Hepatocyte (in vitro differentiated cells): ENCODE measurements around the gene KRT85.

Source experiments
- EZH2 ChIP-seq: fragments of 200-600 bp; sonication (generic); IDR thresholded peaks from 2 replicates; pipeline ENCODE4 v1.6.1; 2016; ENCODE audit warnings: antibody characterized with exemption, mild to moderate bottlenecking, borderline replicate concordance
- EZH2phosphoT487 ChIP-seq: fragments of 200-600 bp; sonication (generic); IDR thresholded peaks from one replicate; pipeline ENCODE4 v1.6.1; 2018; ENCODE audit warnings: antibody characterized with exemption, mild to moderate bottlenecking, low read depth, moderate library complexity; ENCODE audit not compliant: unreplicated experiment, severe bottlenecking
- TF ChIP-seq, protein P1 (sequence below): fragments of 200-600 bp; sonication (generic); IDR thresholded peaks from 2 replicates; pipeline ENCODE4 v1.5.1; 2016; ENCODE audit warnings: antibody characterized with exemption, mild to moderate bottlenecking; ENCODE audit not compliant: poor library complexity

GRCh38 chr12:52378091-52378490 is 10.8 kb upstream of the KRT85 start:
- TF ChIP-seq, protein P1, sequence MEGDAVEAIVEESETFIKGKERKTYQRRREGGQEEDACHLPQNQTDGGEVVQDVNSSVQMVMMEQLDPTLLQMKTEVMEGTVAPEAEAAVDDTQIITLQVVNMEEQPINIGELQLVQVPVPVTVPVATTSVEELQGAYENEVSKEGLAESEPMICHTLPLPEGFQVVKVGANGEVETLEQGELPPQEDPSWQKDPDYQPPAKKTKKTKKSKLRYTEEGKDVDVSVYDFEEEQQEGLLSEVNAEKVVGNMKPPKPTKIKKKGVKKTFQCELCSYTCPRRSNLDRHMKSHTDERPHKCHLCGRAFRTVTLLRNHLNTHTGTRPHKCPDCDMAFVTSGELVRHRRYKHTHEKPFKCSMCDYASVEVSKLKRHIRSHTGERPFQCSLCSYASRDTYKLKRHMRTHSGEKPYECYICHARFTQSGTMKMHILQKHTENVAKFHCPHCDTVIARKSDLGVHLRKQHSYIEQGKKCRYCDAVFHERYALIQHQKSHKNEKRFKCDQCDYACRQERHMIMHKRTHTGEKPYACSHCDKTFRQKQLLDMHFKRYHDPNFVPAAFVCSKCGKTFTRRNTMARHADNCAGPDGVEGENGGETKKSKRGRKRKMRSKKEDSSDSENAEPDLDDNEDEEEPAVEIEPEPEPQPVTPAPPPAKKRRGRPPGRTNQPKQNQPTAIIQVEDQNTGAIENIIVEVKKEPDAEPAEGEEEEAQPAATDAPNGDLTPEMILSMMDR, result no peak
- TF ChIP-seq EZH2phosphoT487 (no peak), EZH2 (no peak)
